Measurements from ENCODE around the gene PEA15.

Gene PEA15

GRCh38 chr1:160205242-160206035 lies at the start of gene PEA15:
Gene PEA15 (plus strand): TSS chr1:160205384. CDS start chr1:160211545, 6,161 bp downstream.
- peak; percentile 81 for DNase-seq

GRCh38 chr1:160156361-160156760 lies 48.8 kb upstream of the PEA15 start:
- DNase-seq: no peak

- DNase-seq: no peak
Observed at GRCh38 chr1:160157174-160157573, 48.0 kb upstream of the PEA15 start.

- DNase-seq: no peak
Observed at GRCh38 chr1:160158031-160158430, 47.2 kb upstream of the PEA15 start.

- no peak for DNase-seq
Observed at GRCh38 chr1:160158534-160158933, 46.6 kb upstream of the PEA15 start.

- peak; percentile 50 for DNase-seq
Observed at GRCh38 chr1:160159846-160160245, 45.3 kb upstream of the PEA15 start.

- peak; percentile 16 for DNase-seq
Observed at GRCh38 chr1:160161965-160162705, 43.0 kb upstream of the PEA15 start.

- no peak for DNase-seq
Observed at GRCh38 chr1:160162931-160163330, 42.3 kb upstream of the PEA15 start.

GRCh38 chr1:160163615-160164014 lies 41.6 kb upstream of the PEA15 start:
- DNase-seq: peak; percentile 32

GRCh38 chr1:160164121-160164520 lies 41.1 kb upstream of the PEA15 start:
- DNase-seq: no peak

- no peak for DNase-seq
Observed at GRCh38 chr1:160166166-160166868, 38.9 kb upstream of the PEA15 start.

- DNase-seq: no peak
Observed at GRCh38 chr1:160167056-160167455, 38.1 kb upstream of the PEA15 start.

- no peak for DNase-seq
Observed at GRCh38 chr1:160167580-160167979, 37.6 kb upstream of the PEA15 start.

GRCh38 chr1:160168016-160168415 lies 37.2 kb upstream of the PEA15 start:
- DNase-seq: no peak

- DNase-seq: no peak
Observed at GRCh38 chr1:160168609-160169369, 36.4 kb upstream of the PEA15 start.

- peak; percentile 10 for DNase-seq
Observed at GRCh38 chr1:160169553-160170399, 35.4 kb upstream of the PEA15 start.

- DNase-seq: no peak
Observed at GRCh38 chr1:160171354-160171753, 33.8 kb upstream of the PEA15 start.

- no peak for DNase-seq
Observed at GRCh38 chr1:160171980-160172379, 33.2 kb upstream of the PEA15 start.

- no peak for DNase-seq
Observed at GRCh38 chr1:160177231-160177630, 28.0 kb upstream of the PEA15 start.

- DNase-seq: no peak
Observed at GRCh38 chr1:160177667-160178066, 27.5 kb upstream of the PEA15 start.

GRCh38 chr1:160178731-160179130 lies 26.5 kb upstream of the PEA15 start:
- no peak for DNase-seq

- DNase-seq: no peak
Observed at GRCh38 chr1:160179336-160179735, 25.8 kb upstream of the PEA15 start.

Measured in DMS53 (cell line).